ENCODE data around the gene RSAD1. TPM values are rescaled to one million over a fixed set of nuclear protein-coding genes. Genes with fewer than 3 reads are reported as not detected.
A peak's percentile ranks its signal among the peaks of the same experiment; 100 is the strongest.

RSAD1 gene
- polyA plus RNA-seq, 3 donors: 20.6 to 40.0 (median 21.2) TPM

GRCh38 chr17:50476545-50477315, 1.9 kb upstream of the RSAD1 start:
- Histone ChIP-seq H3K36me3 (replicated peaks in 1 of 2; ENCODE audit: control insufficient read depth in 1 of 2, insufficient read depth in 2 of 2, low read length in 2 of 2) (no peaks in the 10 kb centered on the region), H3K79me2 (ENCODE audit: insufficient read depth, low read length) (peaks cover 10% of the 10 kb centered on the region), H3K4me1 (ENCODE audit: control insufficient read depth in 1 of 2, insufficient read depth in 2 of 2, low read length in 2 of 2) (peaks cover 31 to 39% of the 10 kb centered on the region in 2 donors), H3K4me3 (replicated peaks in 1 of 3; ENCODE audit: low read depth in 2 of 3, low read length in 3 of 3) (no peak overlapping the region), H3K27ac (ENCODE audit: low read depth in 1 of 2, low read length in 2 of 2) (no peak overlapping the region), H3K9me3 (replicated peaks in 1 of 2; ENCODE audit: control insufficient read depth in 1 of 2, insufficient read depth in 1 of 2, low read length in 2 of 2) (no peaks in the 10 kb centered on the region), H3K4me2 (replicated peaks; ENCODE audit: extremely low read depth, low read length, poor library complexity, severe bottlenecking) (no peak overlapping the region), H4K20me1 (ENCODE audit: insufficient read depth, low read length) (peaks cover 13% of the 10 kb centered on the region), H3K27me3 (ENCODE audit: control insufficient read depth in 2 of 2, insufficient read depth in 2 of 2, low read length in 2 of 2) (peaks cover 0 to 6% of the 10 kb centered on the region in 2 donors), H2AFZ (ENCODE audit: insufficient read depth, low read depth, low read length, poor library complexity, severe bottlenecking) (no peak overlapping the region), H3K9ac (ENCODE audit: insufficient read depth, low read length, poor library complexity, severe bottlenecking) (no peak overlapping the region)
- peak overlapping the region in 1 of 7 donors; percentile 59 for H3K27ac Mint-ChIP-seq
- DNase-seq: no peak
- peaks cover 0 to 6% (median 0%) of the 10 kb centered on the region in 7 donors for H3K9me3 Mint-ChIP-seq
- TF ChIP-seq CTCF (IDR thresholded peaks at IDR 0.05): no peak
- H3K4me3 Mint-ChIP-seq: peak overlapping the region in 1 of 2 donors; percentile 74
- intact Hi-C loops (cut with micrococcal nuclease): no loop called here
- H3K36me3 Mint-ChIP-seq: peaks cover 3 to 14% of the 10 kb centered on the region in 2 donors
- WGBS (ENCODE audit: insufficient coverage): 92% methylated on average over 18 of the region's 18 CpGs
- H3K4me1 Mint-ChIP-seq: peaks cover 26% of the 10 kb centered on the region
- H3K27me3 Mint-ChIP-seq (ENCODE audit: low read depth in 3 of 3): peaks cover 1 to 25% (median 22%) of the 10 kb centered on the region in 3 donors

GRCh38 chr17:50477976-50478375, 684 bp upstream of the RSAD1 start:
- H3K4me1 Mint-ChIP-seq: peaks cover 33% of the 10 kb centered on the region
- peak overlapping the region in 1 of 3 experiments; percentile 96 for H3K4me3 ChIP-seq (replicated peaks in 1 of 3; ENCODE audit: low read depth in 2 of 3, low read length in 3 of 3)
- H3K27ac ChIP-seq (ENCODE audit: low read depth in 1 of 2, low read length in 2 of 2): peak overlapping the region; percentile 51 to 77
- H3K9me3 ChIP-seq (replicated peaks in 1 of 2; ENCODE audit: control insufficient read depth in 1 of 2, insufficient read depth in 1 of 2, low read length in 2 of 2): no peaks in the 10 kb centered on the region
- peaks cover 0 to 6% of the 10 kb centered on the region in 2 donors for H3K27me3 ChIP-seq (ENCODE audit: control insufficient read depth in 2 of 2, insufficient read depth in 2 of 2, low read length in 2 of 2)
- H3K4me2 ChIP-seq (replicated peaks; ENCODE audit: extremely low read depth, low read length, poor library complexity, severe bottlenecking): peak overlapping the region; percentile 92
- peaks cover 0 to 6% (median 0%) of the 10 kb centered on the region in 7 donors for H3K9me3 Mint-ChIP-seq
- peaks cover 33 to 48% of the 10 kb centered on the region in 2 donors for H3K4me1 ChIP-seq (ENCODE audit: control insufficient read depth in 1 of 2, insufficient read depth in 2 of 2, low read length in 2 of 2)
- WGBS (ENCODE audit: insufficient coverage): 93% methylated on average over 3 of the region's 7 CpGs
- DNase-seq: no peak
- peak overlapping the region; percentile 74 for H3K9ac ChIP-seq (ENCODE audit: insufficient read depth, low read length, poor library complexity, severe bottlenecking)
- H3K27me3 Mint-ChIP-seq (ENCODE audit: low read depth in 3 of 3): peaks cover 0 to 20% (median 19%) of the 10 kb centered on the region in 3 donors
- peaks cover 0 to 3% of the 10 kb centered on the region in 2 donors for H3K36me3 ChIP-seq (replicated peaks in 1 of 2; ENCODE audit: control insufficient read depth in 1 of 2, insufficient read depth in 2 of 2, low read length in 2 of 2)
- peaks cover 10% of the 10 kb centered on the region for H3K79me2 ChIP-seq (ENCODE audit: insufficient read depth, low read length)
- TF ChIP-seq CTCF (IDR thresholded peaks at IDR 0.05): no peak
- H4K20me1 ChIP-seq (ENCODE audit: insufficient read depth, low read length): peaks cover 21% of the 10 kb centered on the region
- intact Hi-C loops (cut with micrococcal nuclease): no loop called here
- H3K4me3 Mint-ChIP-seq: peak overlapping the region; percentile 74 to 83
- H3K27ac Mint-ChIP-seq: peak overlapping the region in 5 of 7 donors; percentile 59 to 89 (median 81)
- H3K36me3 Mint-ChIP-seq: peaks cover 10 to 15% of the 10 kb centered on the region in 2 donors
- peak overlapping the region; percentile 96 for H2AFZ ChIP-seq (ENCODE audit: insufficient read depth, low read depth, low read length, poor library complexity, severe bottlenecking)

Data from CD14-positive monocyte (primary cell).